Stimulated activated naive CD8-positive, alpha-beta T cell treated with anti-CD3 and anti-CD28 coated beads, Interleukin-15, Interleukin-2, amounts not matched to agents 100 ng/mL and 50 ng/mL, for 24 hours (primary cell): ENCODE results near the gene MAST3.
A peak's percentile ranks its signal among the peaks of the same experiment; 100 is the strongest.

ENCODE experiments used
- H3K27ac Mint-ChIP-seq: one replicate; pipeline ENCODE4 v1.8.0; 2021; ENCODE audit warnings: mild to moderate bottlenecking, mixed read lengths
- H3K27me3 Mint-ChIP-seq: one replicate; pipeline ENCODE4 v1.8.0; 2021; ENCODE audit warnings: mixed read lengths
- H3K36me3 Mint-ChIP-seq: one replicate; pipeline ENCODE4 v1.8.0; 2021; ENCODE audit warnings: low read depth, mixed read lengths
- H3K4me1 Mint-ChIP-seq: one replicate; pipeline ENCODE4 v1.8.0; 2021; ENCODE audit warnings: low read depth, mixed read lengths
- H3K4me3 Mint-ChIP-seq: one replicate; pipeline ENCODE4 v1.8.0; 2021; ENCODE audit warnings: mild to moderate bottlenecking, mixed read lengths
- H3K9me3 Mint-ChIP-seq: one replicate; pipeline ENCODE4 v1.8.0; 2021; ENCODE audit warnings: mixed read lengths

MAST3 gene

GRCh38 chr19:18176367-18177310 lies 79.1 kb downstream of the MAST3 start:
- Mint-ChIP-seq H3K36me3 (peaks cover 8% of the 10 kb centered on the region), H3K4me1 (peaks cover 22% of the 10 kb centered on the region), H3K9me3 (no peaks in the 10 kb centered on the region), H3K27ac (no peak overlapping the region), H3K4me3 (no peak overlapping the region), H3K27me3 (no peaks in the 10 kb centered on the region)

- Mint-ChIP-seq H3K27me3 (peaks cover 4% of the 10 kb centered on the region), H3K36me3 (peaks cover 8% of the 10 kb centered on the region), H3K9me3 (no peaks in the 10 kb centered on the region), H3K4me3 (no peak overlapping the region), H3K27ac (no peak overlapping the region), H3K4me1 (peaks cover 2% of the 10 kb centered on the region)
Measured at GRCh38 chr19:18179957-18180356, 82.4 kb downstream of the MAST3 start.

GRCh38 chr19:18183529-18183928 lies 86.0 kb downstream of the MAST3 start:
- no peak overlapping the region for H3K4me3 Mint-ChIP-seq
- no peaks in the 10 kb centered on the region for H3K9me3 Mint-ChIP-seq
- peaks cover 4% of the 10 kb centered on the region for H3K36me3 Mint-ChIP-seq
- H3K4me1 Mint-ChIP-seq: no peaks in the 10 kb centered on the region
- H3K27me3 Mint-ChIP-seq: peaks cover 4% of the 10 kb centered on the region
- H3K27ac Mint-ChIP-seq: no peak overlapping the region

GRCh38 chr19:18185538-18185937 lies 88.0 kb downstream of the MAST3 start:
- no peaks in the 10 kb centered on the region for H3K36me3 Mint-ChIP-seq
- H3K4me3 Mint-ChIP-seq: no peak overlapping the region
- H3K27ac Mint-ChIP-seq: no peak overlapping the region
- H3K27me3 Mint-ChIP-seq: peaks cover 4% of the 10 kb centered on the region
- H3K4me1 Mint-ChIP-seq: no peaks in the 10 kb centered on the region
- H3K9me3 Mint-ChIP-seq: no peaks in the 10 kb centered on the region

GRCh38 chr19:18190278-18190677 lies 92.7 kb downstream of the MAST3 start:
- no peaks in the 10 kb centered on the region for H3K9me3 Mint-ChIP-seq
- no peak overlapping the region for H3K27ac Mint-ChIP-seq
- no peaks in the 10 kb centered on the region for H3K36me3 Mint-ChIP-seq
- peaks cover 34% of the 10 kb centered on the region for H3K4me1 Mint-ChIP-seq
- H3K4me3 Mint-ChIP-seq: no peak overlapping the region
- H3K27me3 Mint-ChIP-seq: no peaks in the 10 kb centered on the region

- H3K27me3 Mint-ChIP-seq: no peaks in the 10 kb centered on the region
- no peaks in the 10 kb centered on the region for H3K36me3 Mint-ChIP-seq
- H3K27ac Mint-ChIP-seq: peak overlapping the region; percentile 88
- H3K4me3 Mint-ChIP-seq: peak overlapping the region; percentile 88
- H3K9me3 Mint-ChIP-seq: no peaks in the 10 kb centered on the region
- peaks cover 34% of the 10 kb centered on the region for H3K4me1 Mint-ChIP-seq
Measured at GRCh38 chr19:18191640-18192062, 94.1 kb downstream of the MAST3 start.

GRCh38 chr19:18192673-18193387 lies 95.3 kb downstream of the MAST3 start, which contains the start of gene MPV17L2:
MPV17L2 (plus strand) TSS chr19:18193218; CDS start chr19:18193282, 64 bp downstream.
- Mint-ChIP-seq H3K27me3 (no peaks in the 10 kb centered on the region), H3K4me3 (peak within 1 kb of the TSS; percentile 88), H3K36me3 (no peaks in the 10 kb centered on the region), H3K4me1 (peaks cover 34% of the 10 kb centered on the region), H3K9me3 (no peaks in the 10 kb centered on the region), H3K27ac (peak within 1 kb of the TSS; percentile 88)

- Mint-ChIP-seq H3K27ac (peak overlapping the region; percentile 88), H3K36me3 (peaks cover 6% of the 10 kb centered on the region), H3K4me1 (peaks cover 34% of the 10 kb centered on the region), H3K27me3 (no peaks in the 10 kb centered on the region), H3K9me3 (no peaks in the 10 kb centered on the region), H3K4me3 (peak overlapping the region; percentile 88)
Measured at GRCh38 chr19:18193388-18194180, 96.0 kb downstream of the MAST3 start.

- H3K9me3 Mint-ChIP-seq: no peaks in the 10 kb centered on the region
- H3K27me3 Mint-ChIP-seq: no peaks in the 10 kb centered on the region
- H3K4me1 Mint-ChIP-seq: peaks cover 34% of the 10 kb centered on the region
- peak overlapping the region; percentile 88 for H3K4me3 Mint-ChIP-seq
- peaks cover 7% of the 10 kb centered on the region for H3K36me3 Mint-ChIP-seq
- H3K27ac Mint-ChIP-seq: peak overlapping the region; percentile 88
Measured at GRCh38 chr19:18194181-18194530, 96.6 kb downstream of the MAST3 start.

- H3K27me3 Mint-ChIP-seq: no peaks in the 10 kb centered on the region
- H3K4me1 Mint-ChIP-seq: peaks cover 34% of the 10 kb centered on the region
- H3K9me3 Mint-ChIP-seq: no peaks in the 10 kb centered on the region
- H3K4me3 Mint-ChIP-seq: peak overlapping the region; percentile 88
- H3K36me3 Mint-ChIP-seq: peaks cover 7% of the 10 kb centered on the region
- H3K27ac Mint-ChIP-seq: no peak overlapping the region
Measured at GRCh38 chr19:18194554-18195238, 97.1 kb downstream of the MAST3 start.

- H3K27me3 Mint-ChIP-seq: no peaks in the 10 kb centered on the region
- H3K9me3 Mint-ChIP-seq: no peaks in the 10 kb centered on the region
- H3K27ac Mint-ChIP-seq: no peak overlapping the region
- no peak overlapping the region for H3K4me3 Mint-ChIP-seq
- peaks cover 7% of the 10 kb centered on the region for H3K36me3 Mint-ChIP-seq
- H3K4me1 Mint-ChIP-seq: peaks cover 34% of the 10 kb centered on the region
Measured at GRCh38 chr19:18196511-18196845, 98.9 kb downstream of the MAST3 start.

- Mint-ChIP-seq H3K36me3 (peaks cover 7% of the 10 kb centered on the region), H3K4me1 (peaks cover 30% of the 10 kb centered on the region), H3K4me3 (no peak overlapping the region), H3K9me3 (no peaks in the 10 kb centered on the region), H3K27ac (no peak overlapping the region), H3K27me3 (no peaks in the 10 kb centered on the region)
Measured at GRCh38 chr19:18197306-18197705, 99.7 kb downstream of the MAST3 start.

GRCh38 chr19:18197941-18198340 lies 100.4 kb downstream of the MAST3 start:
- H3K4me3 Mint-ChIP-seq: no peak overlapping the region
- H3K4me1 Mint-ChIP-seq: peaks cover 26% of the 10 kb centered on the region
- H3K27ac Mint-ChIP-seq: no peak overlapping the region
- H3K36me3 Mint-ChIP-seq: peaks cover 7% of the 10 kb centered on the region
- no peaks in the 10 kb centered on the region for H3K27me3 Mint-ChIP-seq
- H3K9me3 Mint-ChIP-seq: no peaks in the 10 kb centered on the region

GRCh38 chr19:18198374-18198773 lies 100.8 kb downstream of the MAST3 start:
- peaks cover 7% of the 10 kb centered on the region for H3K36me3 Mint-ChIP-seq
- H3K4me3 Mint-ChIP-seq: no peak overlapping the region
- H3K4me1 Mint-ChIP-seq: peaks cover 28% of the 10 kb centered on the region
- H3K27ac Mint-ChIP-seq: no peak overlapping the region
- H3K27me3 Mint-ChIP-seq: no peaks in the 10 kb centered on the region
- no peaks in the 10 kb centered on the region for H3K9me3 Mint-ChIP-seq
